DOHH2 (cell line): ENCODE results near the gene WRAP73.

Source experiments
- H3F3A ChIP-seq: fragments of 200-600 bp; sonication (generic), shearing (Covaris generic); 2 replicates; pipeline ENCODE4 v1.6.0; 2016; ENCODE audit warnings: antibody characterized with exemption, mild to moderate bottlenecking; ENCODE audit not compliant: control insufficient read depth, insufficient read depth
- H3K27ac ChIP-seq: fragments of 200-600 bp; sonication (generic); 2 replicates; pipeline ENCODE4 v1.5.1; 2014; ENCODE audit warnings: low read depth, mild to moderate bottlenecking, low read length, moderate library complexity
- H3K27me3 ChIP-seq: fragments of 200-600 bp; sonication (generic); 2 replicates; pipeline ENCODE4 v1.6.1; 2014; ENCODE audit warnings: mild to moderate bottlenecking, low read length, mixed read lengths; ENCODE audit not compliant: control insufficient read depth
- H3K36me3 ChIP-seq: fragments of 200-600 bp; sonication (generic); 2 replicates; pipeline ENCODE4 v1.6.1; 2014; ENCODE audit warnings: mild to moderate bottlenecking, low read length, moderate library complexity, mixed read lengths; ENCODE audit not compliant: control insufficient read depth
- H3K4me1 ChIP-seq: fragments of 200-600 bp; sonication (generic); 2 replicates; pipeline ENCODE4 v1.6.1; 2014; ENCODE audit warnings: mild to moderate bottlenecking, low read length, mixed read lengths; ENCODE audit not compliant: control insufficient read depth
- H3K4me2 ChIP-seq: fragments of 200-600 bp; sonication (generic); 2 replicates; pipeline ENCODE4 v1.6.0; 2014; ENCODE audit warnings: mild to moderate bottlenecking, low read length, moderate library complexity
- H3K4me3 ChIP-seq: fragments of 200-600 bp; sonication (generic); 2 replicates; pipeline ENCODE4 v1.5.1; 2014; ENCODE audit warnings: mild to moderate bottlenecking, low read length, mixed read lengths
- H3K79me2 ChIP-seq: fragments of 200-600 bp; sonication (generic); 2 replicates; pipeline ENCODE4 v1.6.1; 2014; ENCODE audit warnings: mild to moderate bottlenecking, low read length, mixed read lengths; ENCODE audit not compliant: control insufficient read depth
- H3K9me2 ChIP-seq: fragments of 200-600 bp; sonication (generic); replicated peaks from 2 replicates; pipeline ENCODE4 v1.6.1; 2014; ENCODE audit warnings: mild to moderate bottlenecking, low read length, mixed read lengths; ENCODE audit not compliant: control insufficient read depth
- H3K9me3 ChIP-seq: fragments of 200-600 bp; sonication (generic); 2 replicates; pipeline ENCODE4 v1.6.1; 2014; ENCODE audit warnings: antibody characterized with exemption, low read length, mixed read lengths; ENCODE audit not compliant: control insufficient read depth, insufficient read depth
- H4K20me1 ChIP-seq: fragments of 200-600 bp; sonication (generic); 2 replicates; pipeline ENCODE4 v1.6.0; 2014; ENCODE audit warnings: low read depth, mild to moderate bottlenecking, antibody characterized with exemption, low read length, moderate library complexity; ENCODE audit not compliant: control insufficient read depth, insufficient read depth
- CTCF ChIP-seq: fragments of 200-600 bp; sonication (generic); IDR thresholded peaks from one replicate; pipeline ENCODE4 v1.5.1; 2014; ENCODE audit warnings: antibody characterized with exemption, mild to moderate bottlenecking, low read depth, low read length; ENCODE audit not compliant: poor library complexity, severe bottlenecking
- EZH2phosphoT487 ChIP-seq: fragments of 200-600 bp; sonication (generic); IDR thresholded peaks from 2 replicates; pipeline ENCODE4 v1.6.1; 2017; ENCODE audit warnings: borderline replicate concordance, mild to moderate bottlenecking, antibody characterized with exemption, low read length, moderate library complexity, mixed read lengths

WRAP73 gene

GRCh38 chr1:3685222-3685621, 35.3 kb upstream of the WRAP73 start:
- Histone ChIP-seq H3K4me3 (no peak overlapping the region), H4K20me1 (0 out of 2 replicates have a peak, but pooled peaks cover under 1% of the 10 kb centered on the region), H3K4me2 (no peak overlapping the region), H3K4me1 (peaks cover 8% of the 10 kb centered on the region), H3K36me3 (no peaks in the 10 kb centered on the region), H3F3A (no peaks in the 10 kb centered on the region), H3K9me3 (no peaks in the 10 kb centered on the region), H3K27ac (no peak overlapping the region), H3K9me2 (no peaks in the 10 kb centered on the region), H3K79me2 (peaks cover under 1% of the 10 kb centered on the region; the same call in 1 of the 2 replicates), H3K27me3 (no peaks in the 10 kb centered on the region)
- no peak for TF ChIP-seq CTCF
- TF ChIP-seq EZH2phosphoT487 = no peak

GRCh38 chr1:3683992-3684391, 34.1 kb upstream of the WRAP73 start:
- no peak overlapping the region for H3K4me2 ChIP-seq
- TF ChIP-seq EZH2phosphoT487 = no peak
- TF ChIP-seq CTCF = no peak
- H4K20me1 ChIP-seq = 0 out of 2 replicates have a peak, but pooled peaks cover 5% of the 10 kb centered on the region
- H3K27me3 ChIP-seq = no peaks in the 10 kb centered on the region
- peaks cover 8% of the 10 kb centered on the region for H3K79me2 ChIP-seq
- H3K4me3 ChIP-seq = no peak overlapping the region
- no peak overlapping the region for H3K27ac ChIP-seq
- no peaks in the 10 kb centered on the region for H3K9me3 ChIP-seq
- H3K4me1 ChIP-seq = peaks cover 12% of the 10 kb centered on the region
- H3K36me3 ChIP-seq = no peaks in the 10 kb centered on the region
- no peaks in the 10 kb centered on the region for H3K9me2 ChIP-seq
- H3F3A ChIP-seq = no peaks in the 10 kb centered on the region

GRCh38 chr1:3683197-3683596, 33.3 kb upstream of the WRAP73 start:
- H3K4me2 ChIP-seq = no peak overlapping the region
- peaks cover 12% of the 10 kb centered on the region for H3K79me2 ChIP-seq
- peaks cover 20% of the 10 kb centered on the region for H3K4me1 ChIP-seq
- 0 out of 2 replicates have a peak, but pooled peaks cover 5% of the 10 kb centered on the region for H4K20me1 ChIP-seq
- no peaks in the 10 kb centered on the region for H3K9me2 ChIP-seq
- H3K36me3 ChIP-seq = no peaks in the 10 kb centered on the region
- no peaks in the 10 kb centered on the region; the same call in 1 of the 2 replicates for H3F3A ChIP-seq
- H3K27ac ChIP-seq = no peak overlapping the region
- TF ChIP-seq EZH2phosphoT487 = no peak
- TF ChIP-seq CTCF = no peak
- H3K27me3 ChIP-seq = no peaks in the 10 kb centered on the region
- no peaks in the 10 kb centered on the region for H3K9me3 ChIP-seq
- no peak overlapping the region for H3K4me3 ChIP-seq
